DND-41 (cell line): ENCODE data around the gene MAP4K5.

Experiments
- ATAC-seq: fragments of 200-7000 bp; cut with Tn5 transposase; 3 replicates; pipeline ENCODE4 v1.9.1; 2021; ENCODE audit warnings: low read depth; ENCODE audit not compliant: insufficient read depth
- DNase-seq: peaks from one replicate; pipeline ENCODE4 v3.0.0-alpha.2; 2020
- H2AFZ ChIP-seq: 2 replicates; pipeline ENCODE4 v1.6.0; 2012; ENCODE audit warnings: low read depth, low read length
- H3K27ac ChIP-seq: 2 replicates; pipeline ENCODE4 v1.5.1; 2012; ENCODE audit warnings: low read length, inconsistent platforms
- H3K27me3 ChIP-seq: fragments of 200-600 bp; sonication (generic); 2 replicates; pipeline ENCODE4 v1.6.0; 2012; ENCODE audit warnings: low read length, mild to moderate bottlenecking, inconsistent platforms; ENCODE audit not compliant: insufficient read depth, poor library complexity
- H3K36me3 ChIP-seq: 2 replicates; pipeline ENCODE4 v1.5.1; 2012; ENCODE audit warnings: low read length, inconsistent platforms; ENCODE audit not compliant: insufficient read depth
- H3K4me1 ChIP-seq: 2 replicates; pipeline ENCODE4 v1.5.1; 2012; ENCODE audit warnings: mild to moderate bottlenecking, low read length; ENCODE audit not compliant: insufficient read depth
- H3K4me2 ChIP-seq: 2 replicates; pipeline ENCODE4 v1.6.0; 2012; ENCODE audit warnings: mild to moderate bottlenecking, moderate library complexity, low read length, inconsistent platforms; ENCODE audit not compliant: insufficient read depth
- H3K4me3 ChIP-seq, 2 experiments: fragments of 200-600 bp in 1 of 2; shearing (Covaris generic) in 1 of 2; 2 replicates each; pipeline ENCODE4 v1.5.1; 2012 to 2016; ENCODE audit warnings: inconsistent platforms in 2 of 2, low read length in 2 of 2, mild to moderate bottlenecking in 2 of 2, low read depth in 1 of 2, moderate library complexity in 1 of 2
- H3K79me2 ChIP-seq: 2 replicates; pipeline ENCODE4 v1.6.0; 2012; ENCODE audit warnings: low read length, inconsistent platforms; ENCODE audit not compliant: insufficient read depth
- H3K9ac ChIP-seq: 2 replicates; pipeline ENCODE4 v1.6.0; 2012; ENCODE audit warnings: low read depth, mild to moderate bottlenecking, inconsistent platforms, low read length, moderate library complexity
- H3K9me3 ChIP-seq: 2 replicates; pipeline ENCODE4 v1.5.1; 2012; ENCODE audit warnings: low read length, moderate library complexity, mild to moderate bottlenecking, inconsistent platforms; ENCODE audit not compliant: insufficient read depth, severe bottlenecking
- H4K20me1 ChIP-seq: 2 replicates; pipeline ENCODE4 v1.6.0; 2012; ENCODE audit warnings: low read length; ENCODE audit not compliant: insufficient read depth
- CTCF ChIP-seq: IDR thresholded peaks from 2 replicates; pipeline ENCODE4 v1.5.1; 2012; ENCODE audit warnings: borderline replicate concordance, low read length, moderate library complexity, mild to moderate bottlenecking; ENCODE audit not compliant: poor library complexity, severe bottlenecking; ENCODE audit errors: extremely low read depth
- EZH2 ChIP-seq: IDR thresholded peaks from 3 replicates; pipeline ENCODE4 v1.6.1; 2012; ENCODE audit warnings: borderline replicate concordance, low read depth, mild to moderate bottlenecking, moderate library complexity, low read length, inconsistent platforms; ENCODE audit not compliant: severe bottlenecking

MAP4K5 gene

GRCh38 chr14:50529288-50530179 lies 2.8 kb downstream of the MAP4K5 start:
- peak overlapping the region; percentile 49; the same call in 1 of the 2 replicates for H3K27ac ChIP-seq
- peaks cover 22% of the 10 kb centered on the region; the same call in 1 of the 2 replicates for H3K36me3 ChIP-seq
- TF ChIP-seq CTCF, result no peak
- no peak for TF ChIP-seq EZH2
- H3K79me2 ChIP-seq, result peaks cover 77% of the 10 kb centered on the region
- H3K4me1 ChIP-seq, result peaks cover 46% of the 10 kb centered on the region
- ATAC-seq (no peak), DNase-seq (no peak)
- no peaks in the 10 kb centered on the region for H3K9me3 ChIP-seq
- H3K4me3 ChIP-seq, result peak overlapping the region in 1 of 2 experiments; percentile 72; a peak in 1 of 4 replicates
- peaks cover 35% of the 10 kb centered on the region for H4K20me1 ChIP-seq
- no peak overlapping the region for H2AFZ ChIP-seq
- H3K4me2 ChIP-seq, result peak overlapping the region; percentile 98
- no peaks in the 10 kb centered on the region for H3K27me3 ChIP-seq
- H3K9ac ChIP-seq, result peak overlapping the region; percentile 87; the same call in 1 of the 2 replicates

GRCh38 chr14:50528000-50528399 lies 4.4 kb downstream of the MAP4K5 start:
- H2AFZ ChIP-seq, result no peak overlapping the region
- peaks cover 48% of the 10 kb centered on the region for H4K20me1 ChIP-seq
- H3K27me3 ChIP-seq, result no peaks in the 10 kb centered on the region
- H3K4me1 ChIP-seq, result peaks cover 47% of the 10 kb centered on the region
- DNase-seq, result no peak
- no peak overlapping the region for H3K27ac ChIP-seq
- H3K4me3 ChIP-seq, result no peak overlapping the region
- peaks cover 91% of the 10 kb centered on the region for H3K79me2 ChIP-seq
- TF ChIP-seq EZH2, result no peak
- no peak for TF ChIP-seq CTCF
- no peak overlapping the region for H3K9ac ChIP-seq
- peaks cover 22% of the 10 kb centered on the region; the same call in 1 of the 2 replicates for H3K36me3 ChIP-seq
- peak overlapping the region; percentile 98; the same call in 1 of the 2 replicates for H3K4me2 ChIP-seq
- no peaks in the 10 kb centered on the region for H3K9me3 ChIP-seq
- ATAC-seq, result no peak

- ATAC-seq, result no peak
- H3K9me3 ChIP-seq, result no peaks in the 10 kb centered on the region
- H3K4me2 ChIP-seq, result no peak overlapping the region
- H3K27ac ChIP-seq, result no peak overlapping the region
- H3K79me2 ChIP-seq, result peaks cover 98% of the 10 kb centered on the region
- peaks cover 26% of the 10 kb centered on the region for H3K4me1 ChIP-seq
- DNase-seq, result no peak
- no peak overlapping the region for H3K9ac ChIP-seq
- H4K20me1 ChIP-seq, result peaks cover 53% of the 10 kb centered on the region
- TF ChIP-seq CTCF (no peak), EZH2 (no peak)
- H3K27me3 ChIP-seq, result no peaks in the 10 kb centered on the region
- H3K36me3 ChIP-seq, result peaks cover 20% of the 10 kb centered on the region; the same call in 1 of the 2 replicates
- no peak overlapping the region for H3K4me3 ChIP-seq
- no peak overlapping the region for H2AFZ ChIP-seq
These were observed 7.4 kb downstream of the MAP4K5 start for GRCh38 chr14:50524731-50525515.
